Nephron progenitor cell (in vitro differentiated cells): Measurements from ENCODE around the gene PRKCE.
"Not testable (repeated sequence)": the region's sequence is repeated elsewhere in the genome, so short reads cannot be mapped to it uniquely, and the experiment has no call there.

ENCODE experiments used
- DNase-seq: peaks from one replicate; pipeline ENCODE4 v3.0.0; 2021
- H3K27ac Mint-ChIP-seq: 2 replicates; pipeline ENCODE4 v1.8.0; 2021; ENCODE audit warnings: mild to moderate bottlenecking, moderate library complexity, mixed read lengths
- H3K27me3 Mint-ChIP-seq: 2 replicates; pipeline ENCODE4 v1.8.0; 2021; ENCODE audit warnings: mild to moderate bottlenecking, low read depth, mixed read lengths; ENCODE audit not compliant: poor library complexity
- H3K36me3 Mint-ChIP-seq: 2 replicates; pipeline ENCODE4 v1.8.0; 2021; ENCODE audit warnings: low read depth, mixed read lengths
- H3K4me1 Mint-ChIP-seq: 2 replicates; pipeline ENCODE4 v1.8.0; 2021; ENCODE audit warnings: mixed read lengths
- H3K4me3 Mint-ChIP-seq: 2 replicates; pipeline ENCODE4 v1.8.0; 2021; ENCODE audit warnings: mild to moderate bottlenecking, moderate library complexity, mixed read lengths
- H3K9me3 Mint-ChIP-seq: 2 replicates; pipeline ENCODE4 v1.8.0; 2021; ENCODE audit warnings: mild to moderate bottlenecking, moderate library complexity, mixed read lengths
- TF ChIP-seq, protein P1 (sequence below): fragments of 200-600 bp; sonication (generic); IDR thresholded peaks from 2 replicates; pipeline ENCODE4 v1.5.0; 2021; ENCODE audit warnings: antibody characterized with exemption

The PRKCE gene

GRCh38 chr2:45857867-45858520 is 206.5 kb downstream of the PRKCE start:
- TF ChIP-seq, protein P1, sequence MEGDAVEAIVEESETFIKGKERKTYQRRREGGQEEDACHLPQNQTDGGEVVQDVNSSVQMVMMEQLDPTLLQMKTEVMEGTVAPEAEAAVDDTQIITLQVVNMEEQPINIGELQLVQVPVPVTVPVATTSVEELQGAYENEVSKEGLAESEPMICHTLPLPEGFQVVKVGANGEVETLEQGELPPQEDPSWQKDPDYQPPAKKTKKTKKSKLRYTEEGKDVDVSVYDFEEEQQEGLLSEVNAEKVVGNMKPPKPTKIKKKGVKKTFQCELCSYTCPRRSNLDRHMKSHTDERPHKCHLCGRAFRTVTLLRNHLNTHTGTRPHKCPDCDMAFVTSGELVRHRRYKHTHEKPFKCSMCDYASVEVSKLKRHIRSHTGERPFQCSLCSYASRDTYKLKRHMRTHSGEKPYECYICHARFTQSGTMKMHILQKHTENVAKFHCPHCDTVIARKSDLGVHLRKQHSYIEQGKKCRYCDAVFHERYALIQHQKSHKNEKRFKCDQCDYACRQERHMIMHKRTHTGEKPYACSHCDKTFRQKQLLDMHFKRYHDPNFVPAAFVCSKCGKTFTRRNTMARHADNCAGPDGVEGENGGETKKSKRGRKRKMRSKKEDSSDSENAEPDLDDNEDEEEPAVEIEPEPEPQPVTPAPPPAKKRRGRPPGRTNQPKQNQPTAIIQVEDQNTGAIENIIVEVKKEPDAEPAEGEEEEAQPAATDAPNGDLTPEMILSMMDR = no peak
- H3K27ac Mint-ChIP-seq = no peak overlapping the region
- H3K27me3 Mint-ChIP-seq = peaks cover 7% of the 10 kb centered on the region
- H3K36me3 Mint-ChIP-seq = no peaks in the 10 kb centered on the region
- no peak overlapping the region for H3K4me3 Mint-ChIP-seq
- peaks cover 36% of the 10 kb centered on the region for H3K4me1 Mint-ChIP-seq
- no peak for DNase-seq
- H3K9me3 Mint-ChIP-seq = no peaks in the 10 kb centered on the region

- not testable (repeated sequence) for H3K27ac Mint-ChIP-seq, H3K27me3 Mint-ChIP-seq, H3K36me3 Mint-ChIP-seq, DNase-seq, H3K4me3 Mint-ChIP-seq, H3K9me3 Mint-ChIP-seq
- H3K4me1 Mint-ChIP-seq = peaks cover 44% of the 10 kb centered on the region
Observed at GRCh38 chr2:45858872-45859271, 207.4 kb downstream of the PRKCE start.

DNA sequence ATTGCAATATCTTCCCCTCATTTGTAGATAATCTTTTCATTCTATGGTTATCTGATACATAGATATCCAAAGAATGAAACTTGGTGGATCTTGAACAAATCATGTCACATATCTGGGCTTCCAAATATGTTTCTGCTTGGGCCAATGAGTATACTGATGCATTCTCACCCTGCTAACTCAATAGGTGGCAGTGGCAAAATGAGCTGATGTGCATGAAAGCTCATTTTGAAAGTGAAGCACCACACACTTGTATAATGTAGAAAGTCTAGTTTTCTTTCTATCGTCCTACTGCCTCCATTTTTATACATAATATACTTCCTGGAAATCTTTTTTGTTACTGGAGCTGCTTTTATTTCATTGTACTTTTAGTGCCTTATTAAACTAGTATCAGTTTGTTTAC is 208.2 kb downstream of the PRKCE start:
- Mint-ChIP-seq H3K9me3 (no peaks in the 10 kb centered on the region), H3K27me3 (peaks cover 8% of the 10 kb centered on the region), H3K4me1 (peaks cover 50% of the 10 kb centered on the region), H3K4me3 (no peak overlapping the region), H3K36me3 (no peaks in the 10 kb centered on the region), H3K27ac (no peak overlapping the region)
- DNase-seq = no peak
- TF ChIP-seq, protein P1 = no peak

DNA sequence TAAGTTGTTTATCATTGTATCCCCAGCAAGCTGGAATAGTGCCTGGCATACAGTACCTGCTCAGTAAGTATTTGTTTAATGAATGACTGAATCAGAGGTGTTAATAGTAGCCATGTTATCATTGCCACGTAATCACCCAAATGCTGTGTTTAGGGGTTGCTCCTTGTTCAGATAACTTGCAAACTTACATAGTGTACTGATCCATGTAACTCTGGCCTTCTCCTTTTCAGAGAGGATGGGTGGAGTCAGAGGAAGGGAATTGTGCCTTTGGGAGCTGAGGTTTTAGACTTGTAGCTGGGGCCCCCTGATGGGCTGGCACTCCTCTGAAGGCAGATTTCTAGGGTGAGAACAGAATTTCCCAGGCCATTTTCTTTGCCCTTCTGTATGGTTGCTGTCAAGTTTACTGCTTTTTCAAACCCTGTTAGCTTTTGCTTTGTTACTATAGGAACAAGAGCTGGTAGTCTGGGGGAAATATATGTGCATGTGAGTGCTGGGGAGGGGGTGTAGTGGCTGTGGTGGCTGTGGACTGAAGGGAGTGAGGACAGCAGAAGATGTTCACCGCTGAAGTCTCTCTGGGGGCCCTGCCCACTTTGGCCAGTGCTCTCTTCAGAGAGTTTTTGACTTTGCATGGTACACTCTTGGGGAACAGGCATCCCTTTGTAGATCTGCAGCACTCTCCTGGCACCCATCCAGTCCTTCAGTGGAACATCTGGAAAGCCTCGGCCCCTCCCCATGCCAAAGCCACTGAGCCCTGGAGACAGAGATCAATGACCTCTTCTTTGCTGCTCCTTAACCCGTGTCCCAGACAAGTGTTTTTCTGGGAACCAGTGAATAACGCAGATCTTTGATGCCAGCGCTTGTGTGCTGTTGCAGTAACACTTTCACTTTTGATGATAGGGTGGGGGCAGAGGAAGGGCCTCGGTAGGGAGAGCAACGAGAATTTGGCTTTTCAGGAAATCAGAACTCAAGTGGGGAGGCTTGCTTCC is 209.0 kb downstream of the PRKCE start:
- peak overlapping the region; percentile 36 for H3K4me3 Mint-ChIP-seq
- no peaks in the 10 kb centered on the region for H3K36me3 Mint-ChIP-seq
- TF ChIP-seq, protein P1 = no peak
- peaks cover 52% of the 10 kb centered on the region for H3K4me1 Mint-ChIP-seq
- peaks cover 16% of the 10 kb centered on the region for H3K27me3 Mint-ChIP-seq
- peak overlapping the region; percentile 85 for H3K27ac Mint-ChIP-seq
- H3K9me3 Mint-ChIP-seq = peaks cover 6% of the 10 kb centered on the region
- DNase-seq = peak; percentile 23

DNA sequence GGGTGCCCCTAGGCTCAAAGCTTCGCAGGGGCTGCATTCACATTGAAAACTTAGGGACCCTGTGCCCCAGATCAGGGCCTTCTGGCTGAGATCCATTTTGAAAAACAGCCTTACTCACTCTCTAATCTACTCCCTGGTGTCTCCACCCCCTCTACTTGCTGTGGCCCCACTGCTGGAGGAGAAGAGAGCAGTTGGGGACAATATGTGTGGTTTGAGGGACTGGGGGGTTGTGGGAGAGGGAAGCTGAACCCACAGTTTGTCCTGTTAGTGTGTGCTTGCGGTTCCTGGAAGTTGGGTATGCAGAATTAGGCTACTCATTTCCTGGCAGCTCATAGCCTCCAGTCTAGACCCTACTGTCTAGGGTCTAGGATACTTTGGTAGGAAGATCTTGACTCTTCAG is 211.4 kb downstream of the PRKCE start:
- TF ChIP-seq, protein P1 = no peak
- Mint-ChIP-seq H3K4me3 (no peak overlapping the region), H3K36me3 (no peaks in the 10 kb centered on the region), H3K27ac (no peak overlapping the region), H3K4me1 (peaks cover 50% of the 10 kb centered on the region), H3K27me3 (peaks cover 20% of the 10 kb centered on the region), H3K9me3 (peaks cover 7% of the 10 kb centered on the region)
- DNase-seq = no peak

DNA sequence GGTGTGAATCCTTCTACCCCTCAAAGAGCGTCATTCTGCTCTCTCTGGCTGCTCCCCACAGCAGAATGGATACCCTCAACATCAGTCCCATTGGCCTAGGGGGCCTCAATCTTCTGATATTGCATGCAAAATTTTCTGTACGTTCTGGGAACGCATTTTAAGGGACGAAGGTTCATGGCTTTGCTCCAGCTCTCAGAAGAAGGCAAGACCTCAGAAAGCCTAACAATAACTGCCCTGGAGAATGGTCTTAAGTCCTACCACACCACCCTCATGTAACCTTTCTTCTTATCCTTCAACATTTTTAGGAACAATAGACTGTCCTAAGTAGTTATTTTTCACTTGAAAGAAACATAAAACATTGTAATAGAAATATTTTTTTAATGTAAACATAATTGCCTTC is 212.6 kb downstream of the PRKCE start:
- no peak overlapping the region for H3K4me3 Mint-ChIP-seq
- H3K27ac Mint-ChIP-seq = no peak overlapping the region
- H3K36me3 Mint-ChIP-seq = no peaks in the 10 kb centered on the region
- H3K27me3 Mint-ChIP-seq = peaks cover 20% of the 10 kb centered on the region
- TF ChIP-seq, protein P1 = no peak
- peaks cover 50% of the 10 kb centered on the region for H3K4me1 Mint-ChIP-seq
- no peak for DNase-seq
- peaks cover 7% of the 10 kb centered on the region for H3K9me3 Mint-ChIP-seq
